ENCODE results near the gene KHSRP. TPM values are rescaled to one million over a fixed set of nuclear protein-coding genes. Genes with fewer than 3 reads are reported as not detected.

KHSRP gene, protein sequence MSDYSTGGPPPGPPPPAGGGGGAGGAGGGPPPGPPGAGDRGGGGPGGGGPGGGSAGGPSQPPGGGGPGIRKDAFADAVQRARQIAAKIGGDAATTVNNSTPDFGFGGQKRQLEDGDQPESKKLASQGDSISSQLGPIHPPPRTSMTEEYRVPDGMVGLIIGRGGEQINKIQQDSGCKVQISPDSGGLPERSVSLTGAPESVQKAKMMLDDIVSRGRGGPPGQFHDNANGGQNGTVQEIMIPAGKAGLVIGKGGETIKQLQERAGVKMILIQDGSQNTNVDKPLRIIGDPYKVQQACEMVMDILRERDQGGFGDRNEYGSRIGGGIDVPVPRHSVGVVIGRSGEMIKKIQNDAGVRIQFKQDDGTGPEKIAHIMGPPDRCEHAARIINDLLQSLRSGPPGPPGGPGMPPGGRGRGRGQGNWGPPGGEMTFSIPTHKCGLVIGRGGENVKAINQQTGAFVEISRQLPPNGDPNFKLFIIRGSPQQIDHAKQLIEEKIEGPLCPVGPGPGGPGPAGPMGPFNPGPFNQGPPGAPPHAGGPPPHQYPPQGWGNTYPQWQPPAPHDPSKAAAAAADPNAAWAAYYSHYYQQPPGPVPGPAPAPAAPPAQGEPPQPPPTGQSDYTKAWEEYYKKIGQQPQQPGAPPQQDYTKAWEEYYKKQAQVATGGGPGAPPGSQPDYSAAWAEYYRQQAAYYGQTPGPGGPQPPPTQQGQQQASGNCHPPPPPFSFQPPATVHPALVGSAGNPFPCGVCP
- 143 and 156 TPM in 2 replicates for total RNA-seq

DNA sequence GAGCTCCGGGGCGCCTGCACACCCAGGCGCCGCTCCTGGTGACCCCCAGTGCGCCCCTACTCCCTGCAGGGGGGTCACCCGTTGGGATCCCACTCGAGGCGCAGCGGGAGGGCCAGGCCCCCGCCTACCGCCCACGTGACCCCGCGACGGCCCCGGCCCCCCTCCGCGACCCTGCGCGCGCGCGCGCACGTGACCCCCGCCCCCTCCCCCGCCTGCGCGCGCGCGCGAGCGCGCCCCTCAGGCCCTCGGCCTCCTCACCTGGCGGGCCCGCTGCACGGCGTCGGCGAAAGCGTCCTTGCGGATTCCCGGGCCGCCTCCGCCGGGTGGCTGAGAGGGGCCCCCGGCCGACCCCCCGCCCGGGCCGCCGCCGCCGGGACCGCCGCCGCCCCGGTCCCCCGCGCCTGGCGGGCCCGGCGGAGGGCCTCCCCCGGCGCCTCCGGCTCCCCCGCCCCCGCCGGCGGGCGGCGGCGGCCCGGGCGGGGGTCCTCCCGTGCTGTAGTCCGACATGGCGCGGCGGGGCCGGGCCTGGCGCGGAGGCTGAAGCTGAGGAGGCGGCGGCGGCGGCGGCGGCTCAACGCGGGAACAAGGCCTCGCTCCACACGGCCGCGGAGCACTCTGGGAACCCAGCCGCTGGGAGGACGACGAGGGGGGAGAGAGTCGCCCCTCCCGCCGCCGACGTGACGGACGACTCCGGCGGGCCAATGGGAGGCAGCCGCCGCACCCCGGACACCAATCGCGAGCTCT is at the start of gene KHSRP:
TSS of gene KHSRP (minus strand) at position 617 of the 744 bp plus-strand sequence. CDS start at position 507, 110 bp downstream.

DNA sequence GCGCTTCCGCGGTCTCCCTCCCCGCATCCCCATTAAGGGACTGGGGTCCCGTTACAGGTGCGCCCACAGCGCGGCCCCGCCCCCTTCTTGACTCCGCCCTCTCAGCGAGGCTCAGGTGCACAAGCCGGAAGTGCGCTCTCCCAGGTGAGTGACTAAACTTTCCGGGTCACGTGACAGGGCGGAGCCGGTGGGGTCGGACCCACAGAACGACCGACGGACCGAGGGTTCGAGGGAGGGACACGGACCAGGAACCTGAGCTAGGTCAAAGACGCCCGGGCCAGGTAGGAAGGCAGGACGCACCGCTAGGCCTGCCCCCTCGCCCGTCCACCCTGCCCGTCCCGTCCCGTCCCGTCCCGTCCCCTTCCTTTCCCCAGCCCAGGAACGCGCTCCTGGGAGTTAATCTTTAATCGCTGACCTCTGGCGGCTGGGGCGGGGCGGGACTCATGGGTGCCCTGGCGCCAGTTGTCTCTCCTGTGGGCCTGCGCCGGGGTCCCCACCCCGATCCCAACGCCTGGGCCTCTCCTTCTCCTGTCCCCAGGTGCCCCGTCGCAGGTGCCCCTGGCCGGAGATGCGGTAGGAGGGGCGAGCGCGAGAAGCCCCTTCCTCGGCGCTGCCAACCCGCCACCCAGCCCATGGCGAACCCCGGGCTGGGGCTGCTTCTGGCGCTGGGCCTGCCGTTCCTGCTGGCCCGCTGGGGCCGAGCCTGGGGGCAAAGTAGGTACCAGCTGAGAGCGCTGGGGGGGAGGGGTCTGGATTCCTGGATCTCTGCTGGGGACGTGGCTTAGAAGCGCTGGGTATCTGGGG is 39.7 kb upstream of the KHSRP start, which contains the start of gene CRB3:
TSS of gene CRB3 (plus strand) at position 202 of the 804 bp plus-strand sequence. CDS start at position 633, 431 bp downstream.

DNA sequence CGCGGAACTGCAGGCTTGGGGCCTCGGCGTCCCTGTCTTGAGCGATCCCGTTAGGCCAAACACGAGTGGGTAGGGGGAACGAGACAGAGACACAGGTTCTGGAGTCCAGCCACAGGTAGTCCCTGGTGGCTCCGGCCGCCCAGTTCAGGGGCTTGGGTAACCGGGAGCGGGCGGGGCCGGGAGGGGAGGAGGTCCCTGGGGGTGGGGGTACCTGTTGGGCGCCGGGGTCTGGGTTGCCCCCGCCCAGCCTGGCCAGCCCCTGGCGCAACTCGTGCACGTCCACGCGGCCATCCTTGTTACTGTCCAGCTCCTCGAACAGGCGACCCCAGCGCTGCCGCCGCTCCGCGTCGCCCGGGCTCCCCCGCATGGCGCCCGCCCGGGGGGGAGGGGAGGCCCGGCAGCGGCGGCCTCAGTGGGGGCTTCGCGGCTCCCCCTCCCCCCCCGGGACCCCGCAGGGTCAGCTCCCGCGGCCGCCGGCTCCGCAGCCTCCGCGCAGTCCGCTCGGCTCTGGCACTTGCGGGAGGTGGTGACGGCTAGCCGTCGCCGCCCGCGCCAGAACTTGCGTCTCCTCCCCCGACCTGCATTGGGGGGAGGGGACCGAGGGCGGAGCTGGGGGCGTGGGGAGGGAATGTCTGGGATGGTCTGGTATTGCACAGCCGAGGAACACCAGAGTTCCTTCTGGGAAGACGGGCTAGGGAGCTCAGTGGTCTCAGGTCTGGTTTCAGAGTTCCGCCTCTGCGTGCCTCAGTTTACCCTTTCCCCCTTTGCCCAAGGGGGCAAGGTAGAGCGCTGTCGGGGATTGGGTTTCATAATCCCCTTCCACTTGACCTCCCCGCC is 34.9 kb upstream of the KHSRP start, which contains the start of gene SLC25A23:
TSS of gene SLC25A23 (minus strand) at position 531 of the 837 bp plus-strand sequence. CDS start at position 367, 164 bp downstream.

DNA sequence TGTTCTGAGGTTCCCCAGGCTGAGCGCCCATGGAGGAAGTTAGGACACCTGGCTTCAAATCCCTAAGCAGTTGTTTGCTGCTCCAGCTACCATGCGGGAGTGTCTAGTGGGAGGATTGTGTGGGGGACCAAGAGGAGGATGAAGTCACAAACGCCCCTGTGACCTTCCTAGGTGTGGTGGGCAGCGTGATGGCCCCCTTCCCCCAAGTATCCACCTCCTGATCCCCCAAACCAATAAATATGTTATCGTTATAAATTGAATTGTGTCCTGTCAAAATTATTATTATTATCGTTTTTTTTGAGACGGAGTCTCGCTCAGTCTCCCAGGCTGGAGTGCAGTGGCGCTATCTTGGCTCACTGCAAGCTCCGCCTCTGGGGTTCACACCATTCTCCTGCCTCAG is 9.1 kb upstream of the KHSRP start, which contains the start of gene SLC25A41:
TSS of gene SLC25A41 (minus strand) at position 101 of the 400 bp plus-strand sequence. CDS start at position 31, 70 bp downstream.

DNA sequence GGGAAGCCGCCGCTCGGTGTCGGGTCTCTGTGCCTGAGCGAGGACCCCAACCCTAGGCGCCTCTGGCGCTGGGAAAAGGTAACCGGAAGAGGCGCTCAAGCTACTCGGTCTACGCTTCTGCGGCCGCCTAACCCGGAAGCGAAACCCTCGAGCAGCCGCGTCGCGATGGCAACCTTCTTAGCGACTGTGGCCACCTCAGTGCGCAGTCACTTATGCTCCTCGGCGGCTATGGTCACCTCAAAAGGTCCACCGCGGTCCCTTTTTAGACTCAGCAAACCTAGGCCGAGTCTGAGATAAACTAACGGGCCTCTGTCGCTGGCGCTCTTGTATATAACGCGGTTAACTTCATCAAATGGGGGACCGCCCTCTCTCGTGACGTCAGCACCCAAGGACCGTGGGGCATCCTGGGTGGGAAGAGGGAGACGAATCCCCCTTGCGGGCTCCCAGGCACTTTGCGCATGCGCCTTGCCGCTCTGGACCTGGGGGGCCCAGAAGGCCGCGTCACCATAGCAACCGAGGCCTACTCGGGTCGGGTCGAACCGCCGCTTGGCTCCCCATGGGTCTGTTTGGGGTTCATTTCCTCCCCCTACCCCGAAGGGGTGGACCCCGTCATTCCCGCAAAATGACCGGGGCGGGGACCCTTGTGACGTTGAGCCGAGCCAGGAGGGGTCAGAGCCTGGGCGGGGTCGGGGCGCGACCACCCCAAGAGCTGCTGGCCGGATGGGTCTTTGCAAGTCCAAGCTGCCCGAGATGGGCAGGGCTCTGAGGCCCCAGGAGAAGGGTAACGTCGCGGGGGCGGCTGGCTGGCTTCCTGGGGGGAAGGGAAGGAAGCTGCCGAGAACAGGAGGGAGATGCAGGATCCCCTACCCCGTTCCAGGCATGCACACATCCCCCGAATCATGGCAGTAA is 31.3 kb downstream of the KHSRP start, which contains the start of gene GTF2F1:
TSS of gene GTF2F1 (minus strand) at position 91 of the 909 bp plus-strand sequence. CDS start 169 bp downstream, outside the sequence.

DNA sequence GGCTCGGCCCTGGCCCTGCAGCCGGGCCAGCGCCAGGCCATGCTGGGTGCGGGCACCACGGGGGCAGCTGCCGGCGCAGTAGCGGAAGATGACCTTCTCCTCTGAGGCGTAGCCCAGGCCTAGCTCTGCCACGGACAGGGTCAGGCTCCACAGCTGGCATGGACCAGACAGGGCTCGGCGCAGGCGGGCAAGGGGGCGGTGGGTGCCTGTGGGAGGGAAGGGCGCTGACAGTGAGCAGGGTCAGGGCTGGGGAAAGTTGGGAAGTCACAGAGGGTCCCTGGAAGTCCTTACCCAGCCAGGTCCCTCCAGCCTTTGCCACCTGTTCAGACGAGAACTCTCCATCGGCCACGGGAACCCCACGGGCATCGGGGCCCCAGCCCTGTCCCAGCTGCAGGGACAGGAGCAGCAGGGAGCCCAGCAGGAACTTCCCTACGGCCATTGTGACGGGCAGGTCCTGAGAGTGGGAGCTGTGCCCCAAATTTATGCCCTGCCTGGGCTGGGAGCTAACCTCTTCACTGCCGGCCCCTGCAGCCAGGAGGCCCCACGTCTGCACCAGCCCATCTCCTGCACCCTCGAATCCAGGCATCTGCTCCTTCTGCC is 49.1 kb downstream of the KHSRP start, which contains the start of gene PSPN:
TSS of gene PSPN (minus strand) at position 523 of the 600 bp plus-strand sequence. CDS start at position 439, 84 bp downstream.

DNA sequence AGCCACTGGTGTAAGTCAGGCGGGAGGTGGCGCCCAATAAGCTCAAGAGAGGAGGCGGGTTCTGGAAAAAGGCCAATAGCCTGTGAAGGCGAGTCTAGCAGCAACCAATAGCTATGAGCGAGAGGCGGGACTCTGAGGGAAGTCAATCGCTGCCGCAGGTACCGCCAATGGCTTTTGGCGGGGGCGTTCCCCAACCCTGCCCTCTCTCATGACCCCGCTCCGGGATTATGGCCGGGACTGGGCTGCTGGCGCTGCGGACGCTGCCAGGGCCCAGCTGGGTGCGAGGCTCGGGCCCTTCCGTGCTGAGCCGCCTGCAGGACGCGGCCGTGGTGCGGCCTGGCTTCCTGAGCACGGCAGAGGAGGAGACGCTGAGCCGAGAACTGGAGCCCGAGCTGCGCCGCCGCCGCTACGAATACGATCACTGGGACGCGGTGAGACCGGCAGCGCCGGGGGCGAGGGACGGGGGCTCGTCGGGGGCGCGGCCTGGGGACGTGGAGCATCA is 52.0 kb downstream of the KHSRP start, which contains the start of gene ALKBH7:
TSS of gene ALKBH7 (plus strand) at position 201 of the 502 bp plus-strand sequence. CDS start at position 228, 27 bp downstream.

Other genes with a start within 250 kb of the KHSRP start
- 27.8 and 40.6 TPM in 2 replicates for gene MLLT1, start 144.8 kb downstream of the KHSRP start, total RNA-seq
- not detected in 2 replicates for gene ACER1, start 91.2 kb downstream of the KHSRP start, total RNA-seq
- gene CLPP, start 63.3 kb downstream of the KHSRP start, total RNA-seq: 85.9 and 130 TPM in 2 replicates
- gene ALKBH7, start 52.0 kb downstream of the KHSRP start, total RNA-seq: 136 and 172 TPM in 2 replicates
- 1.0 and 1.2 TPM in 2 replicates for gene PSPN, start 48.9 kb downstream of the KHSRP start, total RNA-seq
- gene GTF2F1, start 31.6 kb downstream of the KHSRP start, total RNA-seq: 36.1 and 43.7 TPM in 2 replicates
- gene SLC25A41, start 9.0 kb upstream of the KHSRP start, total RNA-seq: not detected in 2 replicates
- 57.4 and 58.3 TPM in 2 replicates for gene SLC25A23, start 35.0 kb upstream of the KHSRP start, total RNA-seq
- gene CRB3, start 39.5 kb upstream of the KHSRP start, total RNA-seq: not detected in 2 replicates
- gene DENND1C, start 57.0 kb upstream of the KHSRP start, total RNA-seq: 0.09 TPM in 1 of 2 replicates, not detected in the other
- not detected in 2 replicates for gene TUBB4A, start 77.5 kb upstream of the KHSRP start, total RNA-seq
- gene TNFSF9, start 106.2 kb upstream of the KHSRP start, total RNA-seq: 0.34 and 1.8 TPM in 2 replicates
- gene CD70, start 166.3 kb upstream of the KHSRP start, total RNA-seq: 0.17 TPM in 1 of 2 replicates, not detected in the other
- gene TNFSF14, start 245.3 kb upstream of the KHSRP start, total RNA-seq: under 0.01 TPM in 1 of 2 replicates, not detected in the other

Measured in pericardium fibroblast (primary cell).